HG02840 (cell line): ENCODE data around the gene RDH5.
A peak's percentile ranks its signal among the peaks of the same experiment; 100 is the strongest.

Experiments used
- ATAC-seq: cut with Tn5 transposase; IDR thresholded peaks from one replicate; pipeline ENCODE4 v1.9.1; 2021; ENCODE audit warnings: mild to moderate bottlenecking, moderate library complexity, moderate number of reproducible peaks; ENCODE audit not compliant: unreplicated experiment, low FRiP score

Gene RDH5

DNA sequence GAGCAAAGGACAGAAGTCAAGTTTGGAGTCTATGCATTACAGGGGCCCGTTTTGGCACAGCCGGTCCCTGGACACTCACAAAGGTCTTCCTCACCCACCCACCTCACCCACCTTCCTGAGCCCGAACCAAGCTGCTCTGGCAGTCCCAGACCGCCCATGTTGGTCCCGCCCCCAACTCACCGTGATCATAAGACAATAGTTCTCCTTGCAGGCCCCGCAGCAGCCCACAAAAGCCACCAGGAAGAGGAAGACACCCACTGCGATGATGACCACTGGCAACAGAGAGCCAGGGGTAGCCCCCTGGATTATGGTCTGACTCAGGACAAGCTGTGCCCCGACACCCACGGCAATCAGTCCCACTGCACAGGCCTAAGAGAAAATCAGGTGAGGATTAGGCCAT is 6.8 kb downstream of the RDH5 start:
- ATAC-seq: no peak

DNA sequence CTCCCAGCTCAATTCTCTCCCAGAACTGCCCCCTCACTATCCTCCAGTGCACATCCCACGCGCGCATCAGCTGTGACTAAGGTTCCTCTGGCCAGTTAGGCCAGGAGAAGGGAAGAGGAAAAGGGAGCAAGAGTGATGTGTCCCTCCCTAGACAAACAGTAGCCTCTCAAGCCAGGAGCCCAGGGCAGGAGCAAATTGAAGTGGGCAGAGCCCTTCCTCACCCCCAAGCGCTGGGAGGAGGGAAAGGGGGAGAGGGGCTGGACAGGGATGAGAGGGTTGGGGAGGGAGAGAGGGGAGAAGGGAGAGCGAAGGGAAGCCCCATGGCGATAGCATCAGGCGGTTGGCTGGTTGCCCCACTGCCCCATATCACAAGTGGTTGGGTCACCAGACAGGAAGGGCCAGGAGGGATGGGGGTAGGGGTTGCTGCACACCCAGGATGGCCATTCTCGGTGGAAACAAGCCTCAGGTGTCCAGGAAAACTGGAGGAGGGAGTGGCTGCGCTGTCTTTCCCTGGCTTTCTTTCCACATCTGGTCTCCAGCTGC is 7.5 kb downstream of the RDH5 start:
- ATAC-seq: no peak

DNA sequence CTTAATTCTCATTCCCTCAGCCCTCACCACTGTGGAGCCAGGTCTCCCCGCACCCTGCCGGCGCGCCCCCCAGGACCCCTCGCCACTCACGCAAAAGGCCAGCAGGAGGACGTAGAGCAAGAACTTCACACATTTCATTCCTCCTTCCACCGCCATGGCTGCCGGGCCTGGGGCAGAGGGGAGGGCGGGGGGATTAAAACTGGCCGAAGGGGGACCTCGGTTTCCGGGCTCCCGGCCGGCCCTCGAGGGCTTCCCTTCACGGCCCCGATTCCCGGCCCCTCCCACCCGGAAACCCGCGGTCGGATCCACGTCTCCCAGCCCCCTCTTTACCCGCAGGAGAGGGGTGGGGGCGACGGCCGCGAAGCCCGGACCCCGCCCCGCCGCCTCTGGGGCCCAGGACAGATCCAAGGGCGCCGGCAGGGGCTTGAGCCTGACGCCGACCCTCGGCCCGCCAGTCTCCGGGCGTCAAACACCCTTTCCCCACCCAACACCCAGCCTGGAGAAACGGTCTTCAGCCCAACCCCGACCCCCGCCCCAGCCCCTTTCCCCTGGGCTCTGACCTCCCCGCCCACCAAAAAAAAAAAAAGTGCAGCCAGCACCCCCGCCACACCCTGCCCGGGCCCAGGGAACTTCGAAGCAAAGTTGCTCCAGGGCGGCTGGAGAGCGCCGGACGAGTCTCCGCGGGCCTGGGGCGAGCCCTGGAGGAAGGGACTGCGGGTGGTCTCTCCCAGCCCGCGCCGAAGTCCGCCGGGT is 8.2 kb downstream of the RDH5 start:
- peak; percentile 21 for ATAC-seq

DNA sequence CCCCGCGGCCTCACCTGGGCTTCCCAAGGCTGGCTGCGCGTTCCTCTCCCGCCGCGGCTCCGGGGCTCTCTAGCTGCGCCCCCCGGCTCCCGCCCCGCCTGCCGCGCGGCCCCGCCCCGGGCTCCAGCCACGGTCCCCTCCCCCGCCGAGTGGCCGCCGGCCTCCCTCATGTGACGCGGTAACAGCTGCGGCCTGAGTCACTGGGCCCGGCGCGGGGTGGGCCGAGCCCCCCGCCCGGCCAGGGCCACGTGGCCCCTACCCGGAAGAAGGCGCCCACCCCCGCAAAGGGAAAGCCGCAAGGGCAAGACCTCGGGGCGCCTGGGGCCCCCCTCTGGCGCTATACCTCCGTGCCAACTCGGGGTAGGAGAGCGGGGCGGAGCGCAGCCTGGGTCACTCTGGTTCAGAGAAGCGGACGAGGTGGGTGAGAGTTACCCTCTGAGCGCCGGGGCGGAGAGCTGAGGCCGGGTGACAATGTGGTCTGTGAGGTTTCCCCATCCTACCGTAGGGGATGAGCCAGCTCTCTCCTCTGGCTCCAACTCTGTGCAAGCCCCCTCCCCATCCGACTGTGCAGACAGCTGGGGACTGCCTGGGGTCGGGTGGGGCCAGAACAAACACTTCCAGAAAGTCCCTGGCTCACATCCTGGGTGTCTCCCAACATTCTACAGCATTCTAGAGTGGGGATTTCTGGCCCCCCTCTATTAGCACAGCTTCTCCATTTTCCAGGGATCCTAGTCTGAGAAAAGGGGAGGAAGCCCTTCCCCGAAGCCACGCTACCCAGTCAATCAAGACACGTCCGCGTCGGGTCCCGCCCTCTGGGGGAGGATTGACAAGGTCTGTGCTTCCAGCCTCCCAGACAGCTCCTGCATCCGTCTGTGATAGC is 9.0 kb downstream of the RDH5 start, which contains the start of gene CD63:
TSS of gene CD63 (minus strand) at position 71 of the 880 bp plus-strand sequence. CDS start 668 bp downstream, outside the sequence.
- ATAC-seq: peak; percentile 74

DNA sequence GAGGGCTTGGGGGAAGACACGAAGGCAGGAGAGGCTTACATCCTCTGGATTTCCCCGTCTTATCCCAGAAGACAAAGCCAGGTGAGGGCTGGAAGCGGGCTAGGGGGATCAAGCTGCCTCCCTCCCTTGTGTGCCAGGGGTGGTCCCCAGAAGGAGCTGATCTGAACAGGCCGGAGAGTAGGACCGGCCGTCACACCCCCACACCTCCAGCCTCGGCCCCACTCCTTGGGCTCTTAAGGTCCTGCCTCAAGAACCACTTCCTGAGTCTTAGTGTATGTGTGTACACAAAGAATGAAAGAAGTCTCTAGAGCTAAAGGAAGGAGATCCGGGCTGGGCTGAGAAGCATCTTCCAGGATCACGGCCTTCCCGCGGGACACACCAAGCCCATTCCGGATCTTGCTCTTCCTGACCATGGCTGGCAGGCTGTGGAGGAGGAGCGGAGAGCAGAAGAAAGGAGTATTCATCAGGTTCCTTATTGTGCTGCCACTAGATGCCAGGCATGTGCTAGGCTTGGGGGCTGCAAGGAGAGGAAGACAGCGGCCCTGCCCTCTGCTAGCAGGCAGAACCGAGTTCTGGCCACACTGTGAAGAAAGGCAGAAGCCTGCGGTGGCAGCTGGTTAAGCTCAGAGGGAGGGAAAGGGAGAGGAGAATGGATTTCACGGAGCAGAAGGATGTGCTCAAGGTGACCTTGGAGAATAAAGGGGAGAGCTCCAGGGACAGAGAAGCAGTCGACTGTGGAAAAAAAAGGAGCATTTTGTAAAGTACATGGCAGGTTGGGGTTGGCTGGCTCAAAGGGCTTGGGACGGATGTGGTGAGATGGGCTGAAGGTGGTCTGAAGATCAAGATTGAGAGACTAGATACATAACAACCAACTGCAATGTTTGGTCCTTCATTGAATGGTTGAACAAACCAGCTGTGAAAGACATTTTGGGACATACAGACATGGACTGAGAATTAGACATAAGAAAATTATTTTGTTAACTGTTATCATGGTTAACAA is 9.9 kb downstream of the RDH5 start:
- peak; percentile 28 for ATAC-seq

DNA sequence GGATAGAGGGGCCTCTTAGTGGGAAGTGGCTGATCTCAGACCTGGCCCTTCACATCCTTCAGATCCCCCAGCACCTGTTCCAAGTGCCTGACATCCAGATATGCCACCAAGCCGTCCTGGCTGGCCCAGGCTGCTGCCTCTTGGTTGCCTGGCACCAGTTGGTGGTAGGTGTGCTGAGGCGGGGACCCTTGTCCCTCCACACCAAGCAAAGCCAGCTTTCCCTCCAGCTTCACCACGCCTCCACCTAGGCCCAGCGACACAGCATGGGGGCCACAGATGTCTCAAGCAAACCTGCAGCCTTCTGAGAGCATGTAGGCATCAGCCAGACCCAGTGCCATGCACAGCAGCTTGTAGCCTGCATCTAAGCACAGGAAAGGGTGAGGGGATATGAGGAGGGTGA is 12.1 kb downstream of the RDH5 start:
- no peak for ATAC-seq

DNA sequence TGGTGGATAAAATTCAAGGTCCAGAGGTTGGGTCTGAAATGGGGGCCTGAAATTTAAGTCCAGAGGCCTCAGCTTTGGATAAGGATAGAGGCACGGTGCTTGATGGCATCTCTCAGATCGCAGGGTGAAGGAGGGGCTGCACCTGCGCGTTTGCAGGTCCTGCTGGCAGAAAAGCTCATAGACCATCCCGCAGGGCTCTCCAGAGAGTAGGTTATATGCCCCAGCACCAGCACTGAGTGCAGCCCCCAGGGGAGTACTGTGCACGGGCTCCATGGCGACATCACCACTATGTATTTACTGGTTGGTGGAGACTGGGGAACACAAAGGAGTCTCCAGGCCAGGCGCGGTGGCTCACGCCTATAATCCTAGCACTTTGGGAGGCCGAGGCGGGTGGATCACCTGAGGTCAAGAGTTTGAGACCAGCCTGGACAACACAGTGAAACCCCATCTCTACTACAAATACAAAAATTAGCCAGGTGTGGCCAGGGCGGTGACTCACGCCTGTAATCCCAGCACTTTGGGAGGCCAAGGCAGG is 12.9 kb downstream of the RDH5 start:
- ATAC-seq: no peak

DNA sequence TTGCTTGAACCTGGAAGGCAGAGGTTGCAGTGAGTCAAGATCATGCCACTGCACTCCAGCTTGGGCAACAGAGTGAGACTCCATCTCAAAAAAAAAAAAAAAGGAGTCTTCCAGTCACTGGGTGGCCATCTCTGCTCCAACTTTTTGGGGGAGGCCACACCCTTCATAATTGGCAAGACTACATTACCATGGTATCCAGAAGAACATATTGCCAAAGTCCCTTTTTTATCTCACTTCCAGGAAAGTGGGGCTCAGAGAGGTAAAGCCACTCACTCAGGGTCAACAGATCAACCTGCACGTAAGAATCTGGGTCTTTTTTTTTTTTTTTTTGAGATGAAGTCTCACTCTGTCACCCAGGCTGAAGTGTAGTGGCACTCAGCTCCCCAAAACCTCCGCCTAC is 13.7 kb downstream of the RDH5 start:
- no peak for ATAC-seq

DNA sequence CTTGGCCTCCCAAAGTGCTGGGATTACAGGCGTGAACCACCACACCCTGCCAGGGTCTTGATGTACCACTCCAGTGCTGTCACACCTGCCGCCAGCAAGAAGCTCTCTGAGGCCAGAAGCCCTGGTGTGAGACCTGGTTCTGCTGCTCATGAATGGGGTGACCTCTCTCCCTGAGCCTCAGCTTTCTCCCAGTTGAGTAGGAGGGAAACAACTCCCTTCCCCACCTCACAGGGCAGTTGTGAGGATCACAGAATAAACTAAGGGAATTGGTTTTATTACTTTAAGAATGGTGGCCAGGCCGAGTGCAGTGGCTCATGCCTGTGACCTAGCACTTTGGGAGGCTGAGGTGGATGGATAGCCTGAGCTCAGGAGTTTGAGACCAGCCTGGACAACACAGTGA is 14.4 kb downstream of the RDH5 start:
- ATAC-seq: no peak

DNA sequence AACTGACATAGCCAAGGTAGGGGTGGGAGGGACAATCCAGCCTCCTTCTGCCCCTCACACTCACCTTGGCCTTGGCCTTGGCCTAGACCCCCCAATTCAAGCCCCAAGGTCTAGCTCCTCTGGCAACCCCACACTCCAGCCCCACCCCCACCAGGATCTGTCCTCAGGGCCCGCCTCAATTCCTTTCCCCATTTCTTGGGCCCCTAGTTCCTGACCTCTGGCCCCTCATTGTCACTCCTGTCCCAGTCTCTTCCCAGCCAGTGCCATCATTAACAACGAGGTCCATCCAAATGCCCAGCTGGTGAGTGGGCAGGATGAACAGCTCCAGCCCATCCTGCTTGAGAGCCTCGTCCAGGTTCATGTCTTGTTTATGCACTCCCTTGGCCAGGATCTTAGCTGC is 15.9 kb downstream of the RDH5 start:
- no peak for ATAC-seq

DNA sequence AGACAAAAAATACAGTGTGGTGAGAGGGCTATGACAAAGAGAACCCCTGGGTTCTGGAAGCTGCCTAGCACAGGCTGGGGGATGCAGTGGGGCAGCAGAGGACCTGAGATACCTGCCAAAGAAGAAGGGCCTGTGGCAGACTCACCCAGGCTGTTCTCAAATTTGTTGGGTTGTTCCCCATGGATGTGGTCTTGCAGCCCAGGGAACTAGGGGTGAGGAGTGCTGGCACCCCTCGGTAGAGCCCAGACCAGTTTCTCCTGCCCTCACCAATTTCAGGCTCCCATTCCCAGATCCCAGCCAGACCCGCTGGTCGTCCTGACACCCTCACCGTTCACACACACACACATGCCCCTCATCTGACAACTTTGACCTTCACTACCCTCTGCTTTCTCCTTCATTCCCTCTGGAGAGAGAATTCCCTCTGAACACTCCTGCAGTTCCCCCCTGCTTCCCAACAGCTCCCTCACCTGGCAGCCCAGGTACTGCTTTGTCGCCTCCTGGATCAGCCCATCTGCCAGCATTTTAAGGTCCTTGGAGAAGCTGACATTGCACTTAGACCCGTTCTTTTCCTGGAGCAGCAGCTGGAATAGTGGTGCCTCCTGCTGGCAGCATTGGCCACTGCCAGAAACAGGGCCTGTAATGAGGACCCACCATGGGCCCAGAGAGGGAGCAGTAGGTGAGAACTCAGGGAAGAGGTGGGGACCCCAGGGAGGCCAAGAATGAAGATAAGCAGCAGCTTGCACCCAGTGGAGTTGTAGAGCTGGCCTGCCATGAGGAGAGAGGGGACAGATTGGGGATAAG is 16.8 kb downstream of the RDH5 start:
- no peak for ATAC-seq

DNA sequence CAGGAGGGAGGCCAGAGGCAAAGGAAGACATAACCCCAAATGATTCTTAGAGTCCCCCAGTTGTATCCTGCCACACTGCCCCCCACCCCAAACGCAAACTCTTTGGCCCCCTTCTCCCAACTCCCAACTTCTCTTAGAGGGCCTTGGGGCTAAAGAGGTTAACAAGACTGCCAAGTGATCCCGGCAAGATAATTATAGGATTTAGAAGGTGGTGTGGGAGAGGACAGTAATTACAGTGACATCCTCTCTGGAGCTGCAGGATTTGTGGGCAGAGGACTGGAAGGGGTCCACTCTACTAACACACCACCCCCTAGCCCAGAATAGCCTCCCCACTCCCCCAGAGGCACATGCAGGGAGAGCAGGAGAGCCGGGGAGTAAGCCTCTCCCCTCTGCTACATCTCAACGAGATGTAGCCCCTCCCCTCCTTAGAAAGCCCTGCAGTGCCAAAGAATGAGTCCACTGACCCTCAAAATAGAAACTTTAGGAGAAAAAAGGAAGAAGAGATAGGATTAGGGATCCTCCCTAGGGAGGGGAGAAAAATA is 17.5 kb downstream of the RDH5 start:
- ATAC-seq: no peak

DNA sequence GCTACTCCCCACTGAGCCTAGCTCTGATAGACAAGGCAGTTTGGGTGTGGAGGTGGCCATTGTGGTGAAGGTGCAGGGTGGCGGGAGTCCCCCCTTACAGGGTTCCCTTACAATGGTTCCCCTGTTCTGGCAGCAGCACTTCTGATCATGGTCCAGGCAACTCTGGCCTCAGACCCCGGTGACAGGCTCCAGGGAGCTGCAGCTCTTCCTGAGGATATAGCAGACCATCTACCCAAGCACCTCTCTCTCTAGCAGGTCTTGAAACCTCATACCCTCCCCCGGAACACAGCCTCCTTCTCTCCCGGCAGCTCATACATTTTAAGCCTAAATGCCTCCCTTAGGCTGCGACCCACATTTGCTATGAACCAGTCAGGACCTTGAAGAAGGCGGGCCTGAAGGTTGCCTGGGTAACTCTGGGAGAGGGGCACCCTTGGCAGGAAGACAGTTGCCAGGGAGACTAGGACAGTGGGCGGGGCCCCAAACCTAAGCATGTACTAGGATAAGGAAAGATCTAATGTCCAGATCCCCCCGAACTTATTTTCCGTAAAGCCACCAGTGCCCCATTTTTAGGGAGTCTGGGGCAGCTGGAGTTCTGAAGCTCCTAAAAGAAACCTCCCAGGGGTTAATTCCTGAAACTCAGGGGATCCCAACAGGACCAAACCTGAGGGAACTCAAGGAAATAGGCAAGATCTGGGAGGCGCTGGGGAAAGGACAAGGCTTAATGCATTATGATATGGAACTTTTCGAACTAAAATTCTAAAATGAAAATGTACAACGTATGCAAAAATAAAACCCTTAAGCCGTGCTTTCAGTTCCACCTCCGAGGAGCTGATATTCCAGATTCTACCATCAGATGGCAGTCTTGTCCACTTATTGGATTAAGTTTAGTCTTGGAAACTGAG is 18.2 kb downstream of the RDH5 start:
- peak; percentile 76 for ATAC-seq

DNA sequence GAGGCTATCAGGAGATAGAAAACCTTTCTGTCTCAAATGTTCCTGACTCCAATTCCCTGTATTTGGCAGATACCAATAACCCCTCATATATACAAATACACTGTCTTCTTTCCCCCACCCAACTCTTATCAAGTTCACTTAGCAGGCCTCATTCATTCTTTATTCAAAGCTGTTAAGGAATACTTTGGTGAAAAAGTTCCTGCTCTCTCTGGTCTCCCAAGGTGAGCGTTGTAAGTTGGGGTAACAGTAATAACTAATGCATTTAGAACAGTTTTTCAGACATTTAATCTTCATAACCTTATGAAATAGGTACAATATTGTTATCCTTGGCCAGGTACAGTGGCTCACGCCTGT is 18.8 kb downstream of the RDH5 start:
- ATAC-seq: no peak

DNA sequence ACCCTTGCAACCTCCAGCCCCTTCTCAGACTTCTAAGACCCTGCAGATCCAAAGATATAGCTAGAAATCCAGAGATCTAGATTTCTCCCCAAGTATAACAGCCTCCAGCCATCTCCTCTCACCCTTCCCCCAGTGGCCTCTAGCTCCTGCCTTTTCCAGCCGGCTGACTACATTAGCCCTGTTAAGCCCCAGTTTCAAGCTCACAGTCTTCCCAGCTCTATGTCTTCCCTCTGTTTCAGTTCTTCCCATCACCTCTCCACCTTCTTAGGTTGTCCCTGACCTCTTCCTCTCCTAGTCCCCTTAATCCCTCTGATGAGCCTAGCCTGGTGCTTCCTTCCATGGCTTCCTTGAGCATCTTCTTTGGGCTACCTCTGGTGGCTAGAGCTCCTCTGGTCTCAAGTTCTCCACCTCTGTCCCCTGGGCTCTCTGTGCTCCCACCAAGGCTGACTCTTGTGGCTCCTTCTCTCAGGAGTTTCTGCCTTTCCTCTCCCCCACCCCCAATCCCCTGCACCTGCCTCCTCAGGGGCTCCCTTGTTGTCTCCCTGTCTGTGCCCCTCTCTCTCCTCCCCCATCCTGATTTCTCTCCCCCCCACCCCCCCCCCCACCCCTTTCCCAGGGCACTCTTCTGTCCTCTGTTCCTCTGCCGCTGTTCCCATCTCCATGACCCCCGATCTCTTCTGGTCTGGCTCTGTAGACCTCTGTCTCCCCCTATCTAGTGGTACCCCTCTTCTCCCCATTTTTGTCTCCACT is 21.9 kb downstream of the RDH5 start:
- no peak for ATAC-seq

DNA sequence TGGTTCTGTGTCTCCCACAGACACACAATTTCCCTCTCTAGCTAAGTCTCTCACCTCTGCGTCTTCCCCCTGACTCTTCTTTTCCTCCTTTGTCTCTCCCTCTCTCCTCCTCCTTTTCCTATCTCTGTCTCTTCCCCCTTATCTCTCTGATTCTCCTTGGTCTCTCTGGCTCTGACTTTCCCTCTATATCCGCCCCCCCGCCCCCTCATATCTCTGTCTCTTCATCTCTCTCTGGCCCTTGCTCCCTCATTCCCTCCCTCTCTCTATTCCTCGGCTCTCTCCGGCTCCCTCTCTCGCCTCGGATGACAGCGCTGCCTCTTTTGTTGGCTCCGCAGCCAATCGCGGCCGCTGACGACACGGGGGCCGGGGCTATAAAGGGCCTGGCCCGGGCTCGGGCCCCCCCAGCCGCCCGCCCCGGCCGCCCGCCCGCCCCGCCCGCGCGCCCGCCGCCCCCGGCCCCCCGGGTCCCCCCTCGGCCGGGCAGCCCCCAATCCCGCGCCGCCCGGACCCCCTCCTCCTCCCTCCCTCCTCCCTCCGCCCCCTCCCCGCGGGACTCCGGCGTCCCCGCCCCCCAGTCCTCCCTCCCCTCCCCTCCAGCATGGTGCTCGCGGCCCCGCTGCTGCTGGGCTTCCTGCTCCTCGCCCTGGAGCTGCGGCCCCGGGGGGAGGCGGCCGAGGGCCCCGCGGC is 22.7 kb downstream of the RDH5 start, which contains the start of gene GDF11:
TSS of gene GDF11 (plus strand) at position 404 of the 687 bp plus-strand sequence. CDS start at position 599, 195 bp downstream.
- no peak for ATAC-seq
